ENCODE data around the gene TXNRD2.

DNA sequence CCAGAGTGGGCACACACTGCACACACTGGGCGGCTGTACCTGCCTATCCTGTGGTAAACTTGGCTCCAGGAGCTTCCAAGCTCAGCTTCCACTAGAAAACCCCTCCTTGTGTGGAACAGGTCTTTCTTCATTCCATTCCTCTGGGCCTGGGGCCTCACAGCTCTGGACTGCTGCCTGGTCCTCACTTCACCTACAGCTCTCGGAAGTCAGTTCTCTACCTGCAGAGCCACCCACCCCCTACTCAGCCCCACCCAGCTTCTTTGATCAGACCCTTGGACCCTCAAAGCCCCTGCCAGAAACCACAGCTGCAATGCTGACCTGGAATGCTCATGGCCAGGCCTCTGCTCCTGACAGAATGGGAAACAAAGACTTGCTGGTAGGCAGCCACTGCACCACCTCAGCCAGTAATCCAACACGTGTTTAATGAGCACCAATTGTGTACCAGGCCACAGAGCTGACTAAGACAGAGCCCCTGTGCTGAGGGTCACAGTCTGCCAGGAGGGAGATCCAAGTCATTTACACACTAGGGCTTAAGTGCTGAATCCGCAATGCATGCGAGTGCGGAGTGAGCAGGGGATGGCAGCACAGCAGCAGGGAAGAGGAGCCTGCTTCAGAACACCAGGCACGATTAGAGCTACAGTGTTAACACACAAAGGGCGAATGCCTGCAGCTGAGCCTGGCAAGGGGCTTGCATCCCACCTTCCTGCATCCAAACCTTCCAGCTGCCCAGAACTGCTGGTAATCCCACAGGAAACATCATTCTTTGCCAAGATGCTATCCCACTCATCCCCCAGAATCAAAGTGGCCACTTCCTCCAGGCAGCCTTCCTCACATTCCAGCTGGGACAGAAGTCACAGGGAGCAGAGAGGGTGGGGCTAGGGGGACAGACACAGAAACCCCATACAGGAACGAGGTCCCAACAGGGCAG, 91.5 kb downstream of the TXNRD2 start:
- TF ChIP-seq CTCF (IDR thresholded peaks at IDR 0.05) (no peak), EZH2 (IDR thresholded peaks at IDR 0.05; ENCODE audit: borderline replicate concordance, insufficient read depth, low read depth, low read length, poor library complexity, severe bottlenecking) (no peak)
